Cardiac muscle cell (in vitro differentiated cells and primary cell): Measurements from ENCODE around the gene TTC23. TPM values are rescaled to one million over a fixed set of nuclear protein-coding genes. Genes with fewer than 3 reads are reported as not detected.

ENCODE experiments used
- DNase-seq, 2 donors: peaks; one replicate each; pipeline versions ENCODE4 v3.0.0 to v3.0.0-alpha.2; 2010 to 2017; ENCODE audit warnings: low read depth in 1 of 2, low spot score in 1 of 2
- H3K27ac ChIP-seq: fragments of 200-600 bp; sonication (generic); 2 replicates; pipeline ENCODE4 v1.5.1; 2016
- H3K27me3 ChIP-seq: fragments of 200-600 bp; sonication (generic); 2 replicates; pipeline ENCODE4 v1.6.0; 2016; ENCODE audit warnings: control low read depth
- H3K36me3 ChIP-seq: fragments of 200-600 bp; sonication (generic); 2 replicates; pipeline ENCODE4 v1.5.1; 2016; ENCODE audit warnings: control low read depth
- H3K4me1 ChIP-seq: fragments of 200-600 bp; sonication (generic); 2 replicates; pipeline ENCODE4 v1.8.1; 2017; ENCODE audit warnings: low read depth, mild to moderate bottlenecking, mixed run types
- H3K4me3 ChIP-seq: fragments of 200-600 bp; sonication (generic); 2 replicates; pipeline ENCODE4 v1.5.1; 2016; ENCODE audit warnings: mild to moderate bottlenecking
- H3K9me3 ChIP-seq: fragments of 200-600 bp; sonication (generic); 2 replicates; pipeline ENCODE4 v1.5.1; 2017; ENCODE audit warnings: low read depth, mild to moderate bottlenecking, control low read depth
- CTCF ChIP-seq: IDR thresholded peaks from 2 replicates; pipeline ENCODE4 v1.5.1; 2012; ENCODE audit warnings: low read depth, mild to moderate bottlenecking, low read length
- polyA plus RNA-seq: library from polyadenylated mRNA; unstranded; fragments of >200 nt; fragmentation: Nextera tagmentation; extraction: Ambion mirVana; gene quantifications from 2 replicates; pipeline ENCODE4 v1.2.1, GENCODE V29; 2016
- total RNA-seq: library from RNA; depleted of rRNA; stranded (reverse); fragments of >200 nt; gene quantifications from 2 replicates; pipeline ENCODE4 v1.2.3, GENCODE V29; 2016

TTC23 gene
- total and polyA plus RNA-seq, 2 experiments from 2014 or later: 15.0 to 38.2 TPM

- Histone ChIP-seq H3K9me3 (no peaks in the 10 kb centered on the region), H3K27me3 (peaks cover 30% of the 10 kb centered on the region), H3K27ac (no peak overlapping the region), H3K36me3 (no peaks in the 10 kb centered on the region), H3K4me1 (no peaks in the 10 kb centered on the region), H3K4me3 (no peak overlapping the region)
- no peak for DNase-seq
- TF ChIP-seq CTCF: no peak
Measured at GRCh38 chr15:99095626-99096025, 153.8 kb downstream of the TTC23 start.

GRCh38 chr15:99092554-99093172, 156.7 kb downstream of the TTC23 start:
- TF ChIP-seq CTCF: no peak
- no peak for DNase-seq
- Histone ChIP-seq H3K9me3 (no peaks in the 10 kb centered on the region), H3K4me1 (no peaks in the 10 kb centered on the region), H3K27me3 (peaks cover 1% of the 10 kb centered on the region), H3K36me3 (no peaks in the 10 kb centered on the region), H3K4me3 (no peak overlapping the region), H3K27ac (no peak overlapping the region)

GRCh38 chr15:99090938-99091337, 158.4 kb downstream of the TTC23 start:
- Histone ChIP-seq H3K27me3 (no peaks in the 10 kb centered on the region), H3K4me3 (no peak overlapping the region), H3K4me1 (no peaks in the 10 kb centered on the region), H3K36me3 (no peaks in the 10 kb centered on the region), H3K9me3 (no peaks in the 10 kb centered on the region), H3K27ac (no peak overlapping the region)
- DNase-seq: no peak
- no peak for TF ChIP-seq CTCF

GRCh38 chr15:99090011-99090699, 159.2 kb downstream of the TTC23 start:
- no peak overlapping the region for H3K4me3 ChIP-seq
- DNase-seq: no peak
- no peaks in the 10 kb centered on the region for H3K27me3 ChIP-seq
- no peak overlapping the region for H3K27ac ChIP-seq
- TF ChIP-seq CTCF: no peak
- no peaks in the 10 kb centered on the region for H3K4me1 ChIP-seq
- no peaks in the 10 kb centered on the region for H3K36me3 ChIP-seq
- H3K9me3 ChIP-seq: no peaks in the 10 kb centered on the region

- Histone ChIP-seq H3K9me3 (peaks cover 3% of the 10 kb centered on the region), H3K27ac (no peak overlapping the region), H3K4me1 (no peaks in the 10 kb centered on the region), H3K27me3 (no peaks in the 10 kb centered on the region), H3K36me3 (no peaks in the 10 kb centered on the region), H3K4me3 (no peak overlapping the region)
- DNase-seq: no peak
- TF ChIP-seq CTCF: no peak
Measured at GRCh38 chr15:99087405-99087943, 161.9 kb downstream of the TTC23 start.
